Liver (tissue), 9 donors: ENCODE results near the gene STOX2. TPM values are rescaled to one million over a fixed set of nuclear protein-coding genes. Genes with fewer than 3 reads are reported as not detected.

Experiments used
- DNase-seq: peaks from one replicate; pipeline ENCODE4 v3.0.0-alpha.2; 2017; ENCODE audit warnings: low spot score
- H3K27ac ChIP-seq, 2 donors: one replicate each; pipeline ENCODE4 v1.7.0; 2013; ENCODE audit warnings: inconsistent platforms in 2 of 2, low read length in 2 of 2, control low read depth in 1 of 2, low read depth in 1 of 2, mild to moderate bottlenecking in 1 of 2
- H3K27me3 ChIP-seq, 4 donors: one replicate each; pipeline versions ENCODE4 v1.6.1 to v1.7.0; 2013; ENCODE audit warnings: low read length in 3 of 4, inconsistent platforms in 1 of 4, mild to moderate bottlenecking in 1 of 4, moderate library complexity in 1 of 4; ENCODE audit not compliant: control insufficient read depth in 4 of 4, insufficient read depth in 4 of 4
- H3K36me3 ChIP-seq, 4 donors: one replicate each; pipeline versions ENCODE4 v1.6.1 to v1.7.0; 2013; ENCODE audit warnings: low read length in 3 of 4, mild to moderate bottlenecking in 3 of 4, low read depth in 1 of 4, moderate library complexity in 1 of 4; ENCODE audit not compliant: control insufficient read depth in 4 of 4, insufficient read depth in 3 of 4
- H3K4me1 ChIP-seq, 4 donors: one replicate each; pipeline versions ENCODE4 v1.6.1 to v1.7.0; 2013; ENCODE audit warnings: low read length in 3 of 4, mild to moderate bottlenecking in 3 of 4, moderate library complexity in 1 of 4; ENCODE audit not compliant: control insufficient read depth in 4 of 4, insufficient read depth in 4 of 4
- H3K4me3 ChIP-seq, 3 donors: one replicate each; pipeline versions ENCODE4 v1.6.1 to v1.7.0; 2013; ENCODE audit warnings: low read length in 3 of 3, control low read depth in 1 of 3, low read depth in 1 of 3, mild to moderate bottlenecking in 1 of 3
- H3K9ac ChIP-seq, 2 donors: one replicate each; pipeline ENCODE4 v1.7.0; 2013; ENCODE audit warnings: low read length in 2 of 2, mild to moderate bottlenecking in 2 of 2, moderate library complexity in 2 of 2, control low read depth in 1 of 2, low read depth in 1 of 2
- H3K9me3 ChIP-seq, 4 donors: one replicate each; pipeline versions ENCODE4 v1.6.1 to v1.7.0; 2013; ENCODE audit warnings: low read length in 3 of 4; ENCODE audit not compliant: control insufficient read depth in 4 of 4
- HNF4A ChIP-seq, 2 donors: conservative IDR thresholded peaks; 2 replicates each; pipeline ENCODE4 v1.6.1; 2016; ENCODE audit warnings: antibody characterized with exemption in 2 of 2, mild to moderate bottlenecking in 2 of 2
- JUND ChIP-seq, 2 donors: IDR thresholded peaks; 2 replicates each; pipeline ENCODE4 v1.6.1; 2016; ENCODE audit warnings: antibody characterized with exemption in 2 of 2
- NR2F2 ChIP-seq: IDR thresholded peaks from 2 replicates; pipeline ENCODE4 v1.6.1; 2016; ENCODE audit warnings: antibody characterized with exemption
- RAD21 ChIP-seq, 2 donors: IDR thresholded peaks; 2 replicates each; pipeline ENCODE4 v1.6.1; 2016; ENCODE audit warnings: antibody characterized with exemption in 2 of 2, mild to moderate bottlenecking in 2 of 2
- REST ChIP-seq: IDR thresholded peaks from 2 replicates; pipeline ENCODE4 v1.6.1; 2016; ENCODE audit warnings: antibody characterized with exemption, mild to moderate bottlenecking
- RXRA ChIP-seq, 2 donors: IDR thresholded peaks; 2 replicates each; pipeline ENCODE4 v1.6.1; 2017 to 2018; ENCODE audit warnings: antibody characterized with exemption in 2 of 2, mild to moderate bottlenecking in 1 of 2
- SP1 ChIP-seq: IDR thresholded peaks from 2 replicates; pipeline ENCODE4 v1.6.1; 2018; ENCODE audit warnings: antibody characterized with exemption, mild to moderate bottlenecking
- TAF1 ChIP-seq: conservative IDR thresholded peaks from 2 replicates; pipeline ENCODE4 v1.6.1; 2016; ENCODE audit warnings: antibody characterized with exemption, mild to moderate bottlenecking
- YY1 ChIP-seq: IDR thresholded peaks from 2 replicates; pipeline ENCODE4 v1.6.1; 2016; ENCODE audit warnings: antibody characterized with exemption, mild to moderate bottlenecking
- WGBS: extraction: QIAGEN DNeasy Blood & Tissue Kit; methylation state at CpG from one replicate; pipeline ENCODE4 v1.1.7; 2013; 5-methylcytosine and 5-hydroxymethylcytosine counted together
- polyA plus RNA-seq, 2 donors: library from polyadenylated mRNA; stranded (reverse) in 1 of 2; unstranded in 1 of 2; fragments of 200-250 nt in 1 of 2; fragments of >200 nt in 1 of 2; fragmentation: Nextera tagmentation in 1 of 2; extraction: Ambion mirVana in 1 of 2; gene quantifications; one replicate each; pipeline versions ENCODE4 v1.2.1 to v1.2.3, GENCODE V29; 2013 to 2015
- total RNA-seq, 2 donors: library from RNA; depleted of rRNA; stranded (reverse); fragments of >200 nt; gene quantifications; one replicate each; pipeline ENCODE4 v1.2.3, GENCODE V29; 2014
- TF ChIP-seq, protein P1 (sequence below): IDR thresholded peaks from 2 replicates; pipeline ENCODE4 v1.6.1; 2016; ENCODE audit warnings: antibody characterized with exemption
- donor health status: healthy.
- donor health status: healthy.
- donor health status: healthy.
- donor health status: healthy.
- donor health status: healthy.

The STOX2 gene
- total and polyA plus RNA-seq, 4 donors: 1.4 to 12.6 (median 1.6) TPM

DNA sequence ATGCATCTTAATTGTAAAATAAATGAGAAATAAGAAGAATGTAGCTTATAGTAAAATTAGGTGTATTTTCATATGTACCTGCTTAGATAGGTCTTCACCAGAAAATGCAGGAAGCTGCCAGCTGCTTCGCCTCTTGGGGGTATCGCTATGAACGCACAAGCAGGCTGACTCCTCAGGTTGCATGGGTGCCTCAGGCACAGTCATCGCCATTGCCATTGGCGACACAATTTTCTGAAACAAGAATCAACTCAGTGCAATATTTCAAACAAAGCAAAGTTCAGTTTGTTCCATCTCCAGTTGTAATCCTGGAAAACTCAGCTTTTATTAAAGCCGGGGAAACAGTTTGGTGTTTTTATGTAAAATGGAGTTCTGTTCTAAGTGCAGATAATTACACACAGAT is 29.7 kb downstream of the STOX2 start (continued):
- TF ChIP-seq HNF4A (conservative IDR thresholded peaks at IDR 0.05) (no peak), TAF1 (no peak)

- no peak overlapping the region for H3K4me3 ChIP-seq
- H3K36me3 ChIP-seq: no peaks in the 10 kb centered on the region
- H3K27me3 ChIP-seq: no peaks in the 10 kb centered on the region
- H3K9ac ChIP-seq: no peak overlapping the region
- TF ChIP-seq HNF4A (conservative IDR thresholded peaks at IDR 0.05): peak in 1 of 2 donors; percentile 58
- no peak for TF ChIP-seq REST
- no peak for DNase-seq
- WGBS: 87% methylated on average over 2 of the region's 2 CpGs
- H3K4me1 ChIP-seq: peaks cover 0 to 9% (median under 1%) of the 10 kb centered on the region in 4 donors
- no peaks in the 10 kb centered on the region for H3K9me3 ChIP-seq
- no peak overlapping the region for H3K27ac ChIP-seq
Observed at GRCh38 chr4:183935355-183936005, 30.4 kb downstream of the STOX2 start.

DNA sequence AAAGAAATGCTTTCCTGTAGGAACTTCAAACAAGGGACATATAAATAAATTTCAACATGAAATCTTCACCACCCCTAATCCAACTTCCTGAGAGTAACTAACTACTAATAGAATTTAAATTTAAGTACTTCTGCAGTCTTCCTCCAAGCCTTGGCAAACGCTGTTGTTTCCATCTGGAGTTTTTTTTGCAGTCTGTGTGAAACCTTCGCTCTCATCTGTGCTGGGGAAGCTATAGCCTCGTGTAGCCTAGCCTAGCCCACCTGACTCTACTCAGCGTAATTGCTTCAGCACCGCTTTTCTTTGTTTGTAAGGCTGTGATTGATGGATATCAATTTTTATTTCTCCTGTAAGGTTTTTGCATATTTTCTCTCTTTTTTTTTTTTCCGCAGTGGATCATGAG is 30.9 kb downstream of the STOX2 start:
- no peak overlapping the region for H3K4me3 ChIP-seq
- H3K27ac ChIP-seq: no peak overlapping the region
- TF ChIP-seq HNF4A (conservative IDR thresholded peaks at IDR 0.05) (no peak), RXRA (IDR thresholded peaks at IDR 0.05) (no peak), RAD21 (IDR thresholded peaks at IDR 0.05) (no peak), NR2F2 (no peak), SP1 (no peak), TAF1 (no peak), JUND (IDR thresholded peaks at IDR 0.05) (no peak), REST (no peak), YY1 (no peak)
- TF ChIP-seq, protein P1, sequence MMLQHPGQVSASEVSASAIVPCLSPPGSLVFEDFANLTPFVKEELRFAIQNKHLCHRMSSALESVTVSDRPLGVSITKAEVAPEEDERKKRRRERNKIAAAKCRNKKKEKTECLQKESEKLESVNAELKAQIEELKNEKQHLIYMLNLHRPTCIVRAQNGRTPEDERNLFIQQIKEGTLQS: no peak
- no peak overlapping the region for H3K9ac ChIP-seq
- peaks cover 0 to 10% (median under 1%) of the 10 kb centered on the region in 4 donors for H3K4me1 ChIP-seq
- whole genome bisulfite sequencing: 73% methylated on average over 6 of the region's 6 CpGs
- H3K27me3 ChIP-seq: no peaks in the 10 kb centered on the region
- H3K36me3 ChIP-seq: no peaks in the 10 kb centered on the region
- no peaks in the 10 kb centered on the region for H3K9me3 ChIP-seq
- DNase-seq: no peak
